Mononuclear cell (primary cell): ENCODE results near the gene OR4N2. TPM values are rescaled to one million over a fixed set of nuclear protein-coding genes. Genes with fewer than 3 reads are reported as not detected.
"Not testable (repeated sequence)": the region's sequence is repeated elsewhere in the genome, so short reads cannot be mapped to it uniquely, and the experiment has no call there.

ENCODE experiments used
- H3K27me3 ChIP-seq: 2 replicates; pipeline ENCODE4 v1.6.0; 2011; ENCODE audit warnings: low read length, control low read depth; ENCODE audit not compliant: insufficient read depth
- H3K4me1 ChIP-seq: 2 replicates; pipeline ENCODE4 v1.5.1; 2011; ENCODE audit warnings: mild to moderate bottlenecking, low read length, control low read depth; ENCODE audit not compliant: insufficient read depth
- H3K4me3 ChIP-seq: 2 replicates; pipeline ENCODE4 v1.5.1; 2011; ENCODE audit warnings: mild to moderate bottlenecking, low read length, moderate library complexity
- H3K9me3 ChIP-seq: 2 replicates; pipeline ENCODE4 v1.5.1; 2011; ENCODE audit warnings: low read depth, mild to moderate bottlenecking, control low read depth, low read length
- total RNA-seq: library from RNA; depleted of rRNA; stranded (reverse); fragments of >200 nt; gene quantifications from one replicate; pipeline ENCODE4 v1.2.3, GENCODE V29; 2012

The OR4N2 gene
- total RNA-seq: not detected

- not testable (repeated sequence) for H3K27me3 ChIP-seq, H3K4me1 ChIP-seq, H3K9me3 ChIP-seq, H3K4me3 ChIP-seq
Observed at GRCh38 chr14:19803470-19803869, at the start of gene OR4N2. Gene OR4N2, plus strand, starts transcription at chr14:19803770. Its CDS starts 23,679 bp downstream, at chr14:19827449.

GRCh38 chr14:19754172-19754571, 49.4 kb upstream of the OR4N2 start:
- Histone ChIP-seq H3K4me3 (no peak overlapping the region), H3K9me3 (no peaks in the 10 kb centered on the region), H3K27me3 (no peaks in the 10 kb centered on the region), H3K4me1 (no peaks in the 10 kb centered on the region)

GRCh38 chr14:19771491-19771890, 32.1 kb upstream of the OR4N2 start:
- H3K27me3 ChIP-seq, H3K9me3 ChIP-seq, H3K4me3 ChIP-seq, H3K4me1 ChIP-seq: not testable (repeated sequence)

- Histone ChIP-seq H3K4me3 (no peak overlapping the region), H3K27me3 (no peaks in the 10 kb centered on the region), H3K4me1 (no peaks in the 10 kb centered on the region), H3K9me3 (no peaks in the 10 kb centered on the region)
Observed at GRCh38 chr14:19771895-19772430, 31.6 kb upstream of the OR4N2 start.

- H3K9me3 ChIP-seq, H3K4me1 ChIP-seq, H3K4me3 ChIP-seq, H3K27me3 ChIP-seq: not testable (repeated sequence)
Observed at GRCh38 chr14:19772454-19772853, 31.1 kb upstream of the OR4N2 start.

- H3K9me3 ChIP-seq, H3K4me1 ChIP-seq, H3K27me3 ChIP-seq, H3K4me3 ChIP-seq: not testable (repeated sequence)
Observed at GRCh38 chr14:19773204-19773603, 30.4 kb upstream of the OR4N2 start, which contains the start of gene OR4M1. Gene OR4M1, plus strand, starts transcription at chr14:19773504. Its CDS starts 6,819 bp downstream, at chr14:19780323.

- Histone ChIP-seq H3K4me1 (no peaks in the 10 kb centered on the region), H3K4me3 (no peak overlapping the region), H3K9me3 (no peaks in the 10 kb centered on the region), H3K27me3 (no peaks in the 10 kb centered on the region)
Observed at GRCh38 chr14:19775587-19775986, 28.0 kb upstream of the OR4N2 start.

- H3K9me3 ChIP-seq, H3K4me3 ChIP-seq, H3K4me1 ChIP-seq, H3K27me3 ChIP-seq: not testable (repeated sequence)
Observed at GRCh38 chr14:19785848-19786247, 17.7 kb upstream of the OR4N2 start.

- not testable (repeated sequence) for H3K4me1 ChIP-seq, H3K9me3 ChIP-seq, H3K4me3 ChIP-seq, H3K27me3 ChIP-seq
Observed at GRCh38 chr14:19787318-19787717, 16.3 kb upstream of the OR4N2 start.

- not testable (repeated sequence) for H3K4me3 ChIP-seq, H3K4me1 ChIP-seq, H3K9me3 ChIP-seq, H3K27me3 ChIP-seq
Observed at GRCh38 chr14:19788150-19788549, 15.4 kb upstream of the OR4N2 start.

GRCh38 chr14:19796520-19797108, 7.0 kb upstream of the OR4N2 start:
- H3K9me3 ChIP-seq, H3K4me1 ChIP-seq, H3K4me3 ChIP-seq, H3K27me3 ChIP-seq: not testable (repeated sequence)

GRCh38 chr14:19799880-19800279, 3.7 kb upstream of the OR4N2 start:
- H3K27me3 ChIP-seq: no peaks in the 10 kb centered on the region
- no peaks in the 10 kb centered on the region for H3K4me1 ChIP-seq
- H3K9me3 ChIP-seq: no peaks in the 10 kb centered on the region
- no peak overlapping the region for H3K4me3 ChIP-seq

GRCh38 chr14:19800282-19801117, 3.1 kb upstream of the OR4N2 start:
- no peak overlapping the region for H3K4me3 ChIP-seq
- H3K27me3 ChIP-seq: no peaks in the 10 kb centered on the region
- no peaks in the 10 kb centered on the region for H3K4me1 ChIP-seq
- no peaks in the 10 kb centered on the region for H3K9me3 ChIP-seq

- H3K9me3 ChIP-seq: no peaks in the 10 kb centered on the region
Observed at GRCh38 chr14:19801118-19801464, 2.5 kb upstream of the OR4N2 start.

GRCh38 chr14:19813171-19813920, 9.8 kb downstream of the OR4N2 start:
- H3K9me3 ChIP-seq, H3K4me3 ChIP-seq, H3K27me3 ChIP-seq, H3K4me1 ChIP-seq: not testable (repeated sequence)

More at GRCh38 chr14:19801118-19801464, 2.5 kb upstream of the OR4N2 start:
- H3K4me3 ChIP-seq: no peak overlapping the region
- no peaks in the 10 kb centered on the region for H3K4me1 ChIP-seq
- H3K27me3 ChIP-seq: no peaks in the 10 kb centered on the region
